ENCODE measurements around the gene SDCCAG8. TPM values are rescaled to one million over a fixed set of nuclear protein-coding genes. Genes with fewer than 3 reads are reported as not detected.

Gene SDCCAG8
- total and polyA plus RNA-seq, 2 of the 8 experiments (the other 6 are each of a cell fraction or from before 2014, with no cell fraction given): 15.6 to 21.0 TPM

DNA sequence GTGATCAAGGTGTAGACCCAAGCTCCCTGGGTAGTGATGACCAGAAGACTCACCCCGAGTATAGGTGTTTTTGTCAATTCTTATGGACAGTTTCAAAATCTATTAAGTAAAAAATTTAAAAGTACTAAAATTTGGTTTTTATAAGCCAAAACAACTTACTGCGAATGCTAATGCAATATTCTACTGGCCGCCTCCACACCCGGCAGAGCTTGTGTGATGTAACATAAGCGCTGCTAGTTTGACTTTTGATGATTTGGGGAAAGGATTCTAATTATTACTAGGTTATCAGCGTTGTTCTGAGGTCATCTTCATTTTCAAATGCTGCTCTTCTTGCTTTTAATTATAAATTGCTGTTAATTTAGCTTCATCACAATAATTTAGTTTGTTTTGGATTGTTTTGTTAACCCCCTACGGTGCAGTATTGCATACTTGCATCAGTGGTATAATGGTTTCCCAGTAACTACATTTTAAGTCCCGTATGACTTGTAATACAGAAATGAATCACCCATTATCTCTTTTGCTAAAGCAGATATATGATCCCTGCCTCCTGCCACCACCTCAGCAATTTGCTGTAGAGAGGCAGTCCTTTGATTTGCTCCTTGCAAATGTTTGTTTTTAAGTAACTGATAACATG, 178.0 kb downstream of the SDCCAG8 start (continued):
- TF ChIP-seq CTBP2 (IDR thresholded peaks at IDR 0.05; ENCODE audit: borderline replicate concordance, insufficient read depth, insufficient read length, low read length) (no peak), SAP30 (IDR thresholded peaks at IDR 0.05; ENCODE audit: insufficient read depth, insufficient replicate concordance, low read length) (no peak), USF2 (IDR thresholded peaks at IDR 0.05; ENCODE audit: low read length) (no peak), TEAD4 (IDR thresholded peaks at IDR 0.05; ENCODE audit: low read depth, low read length) (no peak), POLR2AphosphoS5 (IDR thresholded peaks at IDR 0.05; ENCODE audit: low read depth, low read length) (no peak), CHD2 (IDR thresholded peaks at IDR 0.05; ENCODE audit: low read length) (no peak), GTF2F1 (IDR thresholded peaks at IDR 0.05; ENCODE audit: borderline replicate concordance, low read depth, low read length) (no peak), PHF8 (conservative IDR thresholded peaks at IDR 0.05; ENCODE audit: low read depth, low read length) (no peak)

All from H1 (cell line).